GM23248 (cell line): ENCODE data around the gene AMIGO1. TPM values are rescaled to one million over a fixed set of nuclear protein-coding genes. Genes with fewer than 3 reads are reported as not detected.

ENCODE experiments used
- DNase-seq: peaks from one replicate; pipeline ENCODE4 v3.0.0-alpha.2; 2015
- H2AFZ ChIP-seq: fragments of 200-600 bp; sonication (generic); 2 replicates; pipeline ENCODE4 v1.6.1; 2016; ENCODE audit warnings: antibody characterized with exemption
- H3F3A ChIP-seq: fragments of 200-600 bp; sonication (generic); 2 replicates; pipeline ENCODE4 v1.6.1; 2016; ENCODE audit warnings: mild to moderate bottlenecking, antibody characterized with exemption, mixed run types; ENCODE audit not compliant: insufficient read depth
- H3K27ac ChIP-seq: fragments of 200-600 bp; sonication (generic); 2 replicates; pipeline ENCODE4 v1.5.1; 2016; ENCODE audit warnings: mild to moderate bottlenecking
- H3K27me3 ChIP-seq: fragments of 200-600 bp; sonication (generic); replicated peaks from 2 replicates; pipeline ENCODE4 v1.6.1; 2016; ENCODE audit warnings: mild to moderate bottlenecking; ENCODE audit not compliant: insufficient read depth
- H3K36me3 ChIP-seq: fragments of 200-600 bp; sonication (generic); 2 replicates; pipeline ENCODE4 v1.6.1; 2016; ENCODE audit warnings: low read depth, mild to moderate bottlenecking
- H3K4me1 ChIP-seq: fragments of 200-600 bp; sonication (generic); 2 replicates; pipeline ENCODE4 v1.6.1; 2016; ENCODE audit warnings: mild to moderate bottlenecking; ENCODE audit not compliant: insufficient read depth
- H3K4me2 ChIP-seq: fragments of 200-600 bp; sonication (generic); one replicate; pipeline ENCODE4 v1.6.1; 2016; ENCODE audit warnings: mild to moderate bottlenecking; ENCODE audit not compliant: unreplicated experiment
- H3K4me3 ChIP-seq: fragments of 200-600 bp; sonication (generic); 2 replicates; pipeline ENCODE4 v1.5.1; 2016; ENCODE audit warnings: mild to moderate bottlenecking
- H3K79me2 ChIP-seq: fragments of 200-600 bp; sonication (generic); 2 replicates; pipeline ENCODE4 v1.6.1; 2016; ENCODE audit warnings: mild to moderate bottlenecking; ENCODE audit not compliant: insufficient read depth
- H3K9ac ChIP-seq: fragments of 200-600 bp; sonication (generic); 2 replicates; pipeline ENCODE4 v1.6.1; 2016; ENCODE audit warnings: mild to moderate bottlenecking
- H3K9me2 ChIP-seq: fragments of 200-600 bp; sonication (generic); 2 replicates; pipeline ENCODE4 v1.6.1; 2016; ENCODE audit warnings: mixed run types, mild to moderate bottlenecking, moderate library complexity; ENCODE audit not compliant: insufficient read depth
- H3K9me3 ChIP-seq: fragments of 200-600 bp; sonication (generic); one replicate; pipeline ENCODE4 v1.6.1; 2017; ENCODE audit warnings: low read depth
- H4K20me1 ChIP-seq: fragments of 200-600 bp; sonication (generic); 2 replicates; pipeline ENCODE4 v1.6.0; 2016; ENCODE audit not compliant: insufficient read depth
- EZH2 ChIP-seq: fragments of 200-600 bp; sonication (generic); IDR thresholded peaks from 2 replicates; pipeline ENCODE4 v1.6.1; 2018; ENCODE audit warnings: antibody characterized with exemption, mild to moderate bottlenecking; ENCODE audit not compliant: insufficient read depth, poor library complexity, severe bottlenecking
- EZH2phosphoT487 ChIP-seq: fragments of 200-600 bp; sonication (generic); IDR thresholded peaks from 2 replicates; pipeline ENCODE4 v1.6.1; 2018; ENCODE audit warnings: antibody characterized with exemption, moderate library complexity, mild to moderate bottlenecking, low read depth; ENCODE audit not compliant: insufficient read depth
- WGBS, 2 experiments: methylation state at CpG; one replicate each; pipeline ENCODE4 v1.1.6; 2015 to 2017; ENCODE audit warnings: low lambda C conversion rate in 2 of 2, low coverage in 1 of 2; ENCODE audit errors: missing lambda C conversion rate in 2 of 2; 5-methylcytosine and 5-hydroxymethylcytosine counted together
- in situ Hi-C: fragments of 300-500 bp; cut with MboI; formaldehyde crosslinking; loops from 2 replicates; pipeline ENCODE4 v1.15.0; 2020
- polyA plus RNA-seq: library from polyadenylated mRNA; unstranded; fragments of >200 nt; fragmentation: Nextera tagmentation; extraction: Ambion mirVana; gene quantifications from 2 replicates; pipeline ENCODE4 v1.2.1, GENCODE V29; 2016
- total RNA-seq: library from RNA; depleted of rRNA; stranded (reverse); fragments of >200 nt; shearing (Covaris generic); gene quantifications from 2 replicates; pipeline ENCODE4 v1.2.3, GENCODE V29; 2014

Gene AMIGO1
- total and polyA plus RNA-seq, 2 experiments from 2014 or later: 1.7 to 2.8 TPM

DNA sequence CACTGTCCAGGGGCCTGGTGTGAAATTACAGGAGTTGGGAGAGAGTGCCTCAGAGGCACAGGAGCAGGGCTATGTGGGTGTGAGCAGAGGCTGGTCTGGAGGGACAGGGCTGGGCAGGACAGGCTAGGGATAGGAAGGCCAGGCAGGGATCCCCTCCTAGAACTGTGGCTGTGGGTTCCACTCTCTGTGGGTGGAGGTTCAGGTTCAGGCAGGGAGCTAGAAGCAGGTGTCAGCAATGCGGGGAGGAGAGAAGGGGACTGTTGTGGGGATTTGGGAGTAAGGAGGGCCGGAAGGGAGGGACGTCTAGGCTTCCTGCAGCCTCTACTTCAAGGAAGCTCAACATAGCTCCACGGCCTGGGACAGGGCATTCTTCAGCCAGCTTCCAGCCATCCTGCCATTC, 21.9 kb upstream of the AMIGO1 start:
- WGBS, 2 experiments: 85 to 92% methylated on average over 4 of the region's 4 CpGs
- in situ Hi-C loops: loop anchor here (5.0 to 10.0 kb wide), 2 partner anchors 39 to 267 kb away; partner anchors contain the start of gene CYB561D1
- Histone ChIP-seq H3K4me3 (no peak overlapping the region), H3K4me2 (no peak overlapping the region), H3K36me3 (no peaks in the 10 kb centered on the region), H3K4me1 (peaks cover 4% of the 10 kb centered on the region), H3K27ac (no peak overlapping the region), H4K20me1 (no peaks in the 10 kb centered on the region), H3K9ac (no peak overlapping the region), H3K27me3 (no peaks in the 10 kb centered on the region), H3K79me2 (no peaks in the 10 kb centered on the region), H3K9me3 (no peaks in the 10 kb centered on the region), H3K9me2 (no peaks in the 10 kb centered on the region), H3F3A (no peaks in the 10 kb centered on the region), H2AFZ (no peak overlapping the region)
- no peak for TF ChIP-seq EZH2
- TF ChIP-seq EZH2phosphoT487: no peak
- DNase-seq: no peak

DNA sequence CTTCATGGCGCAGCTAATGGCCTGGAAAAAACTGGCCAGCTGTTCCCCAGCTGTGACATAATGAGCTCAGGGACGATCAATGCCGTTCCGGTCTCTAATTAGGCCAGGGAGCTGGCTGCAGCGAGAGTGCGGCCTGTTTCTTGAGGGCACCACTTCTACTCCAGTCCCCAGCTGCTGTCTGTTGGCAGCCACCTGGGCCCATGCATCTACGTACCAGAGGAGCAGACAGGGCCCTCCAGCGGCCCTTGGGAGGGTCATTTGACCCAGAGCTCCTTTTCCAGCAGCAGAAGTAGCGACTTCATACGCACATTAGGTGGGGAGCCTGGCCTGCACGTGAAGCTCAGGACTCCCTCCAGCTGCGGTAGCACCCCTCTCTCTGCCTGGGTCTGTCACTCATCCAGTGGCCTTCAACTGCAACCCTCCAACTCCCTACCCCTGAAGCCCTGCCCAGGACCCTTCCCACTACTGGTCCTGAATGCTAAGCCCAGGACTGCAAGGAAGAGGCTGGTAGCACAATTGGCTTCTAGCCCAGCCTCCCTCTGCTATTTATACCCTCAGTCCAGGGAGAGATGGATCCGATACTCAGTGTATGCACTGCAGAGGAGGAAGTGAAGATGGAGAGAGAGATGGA, 21.0 kb upstream of the AMIGO1 start:
- Histone ChIP-seq H3K36me3 (no peaks in the 10 kb centered on the region), H3K4me3 (no peak overlapping the region), H3K79me2 (no peaks in the 10 kb centered on the region), H3K9me2 (no peaks in the 10 kb centered on the region), H3F3A (no peaks in the 10 kb centered on the region), H4K20me1 (no peaks in the 10 kb centered on the region), H3K9me3 (no peaks in the 10 kb centered on the region), H3K4me1 (peaks cover 4% of the 10 kb centered on the region), H3K4me2 (no peak overlapping the region), H2AFZ (no peak overlapping the region), H3K9ac (no peak overlapping the region), H3K27ac (no peak overlapping the region), H3K27me3 (no peaks in the 10 kb centered on the region)
- no peak for DNase-seq
- in situ Hi-C loops: loop anchor here (5.0 to 10.0 kb wide), 2 partner anchors 38 to 266 kb away; partner anchors contain the start of gene CYB561D1
- TF ChIP-seq EZH2 (no peak), EZH2phosphoT487 (no peak)
- WGBS, 2 experiments: 61 to 66% methylated on average over 13 of the region's 13 CpGs

DNA sequence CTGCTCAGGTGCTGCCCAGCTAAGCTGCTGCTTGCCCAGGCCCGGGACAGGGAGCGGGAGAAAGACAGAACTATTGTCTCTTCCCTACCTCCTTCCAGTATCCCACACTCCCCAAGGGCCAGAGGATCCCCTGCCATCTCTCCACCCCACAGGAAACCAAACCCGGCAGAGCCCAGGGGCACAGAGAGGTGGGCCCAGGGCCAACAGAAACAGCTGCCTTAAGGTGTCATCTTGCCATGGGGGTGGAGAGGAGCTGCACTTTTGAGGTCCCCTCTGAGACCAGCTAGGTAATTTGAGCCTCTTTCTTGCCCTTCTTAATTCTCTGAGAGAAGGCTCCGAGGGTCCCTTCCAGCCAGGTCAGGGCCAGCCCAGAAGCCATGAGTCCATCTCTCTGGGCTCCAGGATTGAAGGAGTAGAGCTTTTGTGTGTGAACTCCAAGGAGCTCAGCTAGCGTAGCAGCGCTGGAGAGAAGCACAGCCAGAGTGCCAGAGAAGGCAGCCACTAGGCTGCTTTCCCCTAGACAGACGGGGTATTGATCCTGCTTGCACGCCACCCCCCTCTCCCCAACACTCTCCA, 20.4 kb upstream of the AMIGO1 start:
- Histone ChIP-seq H3K4me3 (no peak overlapping the region), H3K9me3 (no peaks in the 10 kb centered on the region), H3K4me1 (peaks cover 4% of the 10 kb centered on the region), H3K79me2 (no peaks in the 10 kb centered on the region), H3F3A (no peaks in the 10 kb centered on the region), H2AFZ (no peak overlapping the region), H3K9ac (no peak overlapping the region), H3K9me2 (no peaks in the 10 kb centered on the region), H3K27me3 (no peaks in the 10 kb centered on the region), H3K4me2 (no peak overlapping the region), H3K36me3 (no peaks in the 10 kb centered on the region), H3K27ac (no peak overlapping the region), H4K20me1 (no peaks in the 10 kb centered on the region)
- 64 to 74% methylated on average over 8 of the region's 8 CpGs for WGBS, 2 experiments
- in situ Hi-C loops: loop anchor here (5.0 to 10.0 kb wide), 2 partner anchors 38 to 265 kb away; partner anchors contain the start of gene CYB561D1
- TF ChIP-seq EZH2phosphoT487 (no peak), EZH2 (no peak)
- no peak for DNase-seq

DNA sequence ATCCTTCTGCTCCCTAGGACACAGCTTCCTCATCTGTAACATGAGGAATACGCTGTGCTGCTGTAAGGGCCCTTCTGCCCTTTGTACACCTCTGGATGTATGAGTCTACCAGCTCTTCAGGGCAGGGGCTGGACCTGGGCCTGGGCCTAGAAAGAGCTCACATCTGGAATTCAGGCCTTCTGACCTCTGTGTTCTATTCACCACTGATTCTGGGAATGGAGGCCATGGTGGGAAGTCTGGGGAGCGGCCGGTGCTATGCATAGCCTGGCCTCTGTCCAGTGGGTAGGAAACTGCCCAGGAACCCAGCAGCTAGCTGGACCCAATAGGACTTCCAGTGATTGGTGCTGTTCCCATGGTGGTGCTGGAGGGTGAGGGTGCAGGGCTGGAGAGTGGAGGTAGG, 19.2 kb upstream of the AMIGO1 start:
- Histone ChIP-seq H3K79me2 (no peaks in the 10 kb centered on the region), H3K4me2 (no peak overlapping the region), H3K27me3 (no peaks in the 10 kb centered on the region), H3F3A (no peaks in the 10 kb centered on the region), H2AFZ (no peak overlapping the region), H4K20me1 (no peaks in the 10 kb centered on the region), H3K4me1 (peaks cover 4% of the 10 kb centered on the region), H3K9me2 (no peaks in the 10 kb centered on the region), H3K9ac (no peak overlapping the region), H3K36me3 (no peaks in the 10 kb centered on the region), H3K27ac (no peak overlapping the region), H3K4me3 (no peak overlapping the region), H3K9me3 (no peaks in the 10 kb centered on the region)
- in situ Hi-C loops: no loop called here
- 79 to 81% methylated on average over 3 of the region's 3 CpGs for whole genome bisulfite sequencing, 2 experiments
- no peak for TF ChIP-seq EZH2phosphoT487
- TF ChIP-seq EZH2: no peak
- DNase-seq: no peak
